Measurements from ENCODE around the gene VAMP4.

DNA sequence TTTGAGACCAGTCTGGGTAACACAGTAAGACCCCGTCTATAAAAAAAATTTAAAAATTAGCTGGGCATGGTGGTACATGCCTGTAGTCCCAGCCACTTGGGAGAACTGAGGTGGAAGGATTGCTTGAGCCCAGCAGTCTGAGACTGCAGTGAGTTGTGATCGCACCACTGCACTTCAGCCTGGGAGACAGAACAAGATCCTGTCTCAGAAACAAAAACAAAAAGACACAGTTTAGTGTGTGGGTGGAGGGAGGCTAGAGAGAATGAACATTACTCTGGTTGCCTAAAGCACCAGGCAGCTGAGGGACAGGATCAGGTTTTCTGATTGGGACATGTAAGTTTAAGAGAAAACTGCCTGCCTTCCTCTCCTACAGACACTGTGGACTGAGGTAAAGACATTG is 42.3 kb downstream of the VAMP4 start:
- TF ChIP-seq CTCF (conservative IDR thresholded peaks at IDR 0.05 in 1 of 2, IDR thresholded peaks at IDR 0.05 in 1 of 2; ENCODE audit: extremely low read depth in 1 of 2, insufficient read depth in 1 of 2, low read depth in 1 of 2, low read length in 2 of 2) (no peak), EZH2 (IDR thresholded peaks at IDR 0.05; ENCODE audit: borderline replicate concordance, low read length) (no peak)
